ENCODE data around the gene RENBP. TPM values are rescaled to one million over a fixed set of nuclear protein-coding genes. Genes with fewer than 3 reads are reported as not detected.
A peak's percentile ranks its signal among the peaks of the same experiment; 100 is the strongest.

The RENBP gene
- total and polyA plus RNA-seq, 2 of the 13 experiments (the other 11 are each of a cell fraction or from before 2014, with no cell fraction given) = 1.4 to 2.6 TPM

GRCh38 chrX:153969125-153969903 is 24.9 kb upstream of the RENBP start:
- peak overlapping the region; percentile 88 for H3K4me2 ChIP-seq (ENCODE audit: low read depth, low read length)
- peaks cover 3 to 19% of the 10 kb centered on the region in 2 experiments; a peak in 4 of 5 replicates for H3K36me3 ChIP-seq (replicated peaks in 1 of 2; ENCODE audit: control insufficient read depth in 1 of 2, insufficient read depth in 2 of 2, low read length in 2 of 2)
- in situ Hi-C loops (cut with HindIII; ENCODE audit: extremely low pct_ligation_motif_present, low pct_unique_long_range_greater_than_20kb) = no loop called here
- H3K4me3 ChIP-seq (replicated peaks in 1 of 3; ENCODE audit: insufficient read depth in 1 of 3, low read depth in 2 of 3, low read length in 3 of 3) = peak overlapping the region; percentile 50 to 90 (median 89)
- H3K79me2 ChIP-seq (ENCODE audit: insufficient read depth, low read length) = peaks cover 71% of the 10 kb centered on the region
- ATAC-seq (0 out of 3 replicates have a peak, but pooled peaks have one; percentile 3), FAIRE-seq (no peak), DNase-seq (ENCODE audit: low spot score) (no peak)
- H3K9me3 ChIP-seq (ENCODE audit: low read length) = no peaks in the 10 kb centered on the region
- POLR2A ChIA-PET = interaction anchor here (1.3 to 6.3 kb wide), 6 partner anchors 22 to 44 kb away, joined by 4 to 54 read pairs (median 10); no protein-coding TSS in a partner anchor
- H4K20me1 ChIP-seq (ENCODE audit: insufficient read depth, low read length) = peaks cover 45% of the 10 kb centered on the region
- CTCF ChIA-PET (ENCODE audit: low intra/inter-chr PET ratio, low total read pairs) = no interaction called here
- intact Hi-C loops (cut with micrococcal nuclease; ENCODE audit: unreplicated experiment) = no loop called here
- peak overlapping the region; percentile 67 for H3K9ac ChIP-seq (ENCODE audit: insufficient read depth, low read depth, low read length)
- BruUV-seq (replicated peaks) = no TSS peak
- H3K4me1 ChIP-seq (ENCODE audit: insufficient read depth, low read length) = peaks cover 48% of the 10 kb centered on the region
- no peaks in the 10 kb centered on the region; a peak in 1 of 5 replicates for H3K27me3 ChIP-seq (ENCODE audit: control insufficient read depth in 1 of 2, insufficient read depth in 2 of 2, low read length in 2 of 2)
- 0% methylated on average over 1 of the region's 25 CpGs for WGBS (ENCODE audit: low lambda C conversion rate)
- H3K27ac ChIP-seq (ENCODE audit: extremely low read length, insufficient read depth, low read length) = no peak overlapping the region
- H2AFZ ChIP-seq (ENCODE audit: low read length) = no peak overlapping the region
- TF ChIP-seq BORCS8-MEF2B (CRISPR knock-in tag; IDR thresholded peaks at IDR 0.05) = no peak
- peak; percentile 57 for TF ChIP-seq AGO2 (optimal IDR thresholded peaks at IDR 0.05; ENCODE audit: low read depth, low read length)
- no peak for TF ChIP-seq SRSF1 (optimal IDR thresholded peaks at IDR 0.05; ENCODE audit: low read depth, low read length)
- TF ChIP-seq ZNF570 (CRISPR knock-in tag; IDR thresholded peaks at IDR 0.05; ENCODE audit: borderline replicate concordance) = no peak
- TF ChIP-seq TAF15 (IDR thresholded peaks at IDR 0.05; ENCODE audit: low read depth, low read length, poor library complexity, severe bottlenecking) = no peak
- TF ChIP-seq NBN (conservative IDR thresholded peaks at IDR 0.05) = no peak
- TF ChIP-seq ZNF550 (CRISPR knock-in tag; IDR thresholded peaks at IDR 0.05; ENCODE audit: borderline replicate concordance) = no peak
- TF ChIP-seq CEBPG (CRISPR knock-in tag; IDR thresholded peaks at IDR 0.05) = no peak
- no peak for TF ChIP-seq GTF3A (CRISPR knock-in tag; conservative IDR thresholded peaks at IDR 0.05)
- TF ChIP-seq ZNF282 (IDR thresholded peaks at IDR 0.05; ENCODE audit: partially characterized antibody) = no peak
- TF ChIP-seq DZIP1 (CRISPR knock-in tag; IDR thresholded peaks at IDR 0.05) = no peak
- TF ChIP-seq BCL6 (CRISPR knock-in tag; IDR thresholded peaks at IDR 0.05) = no peak
- TF ChIP-seq HMG20A (CRISPR knock-in tag; IDR thresholded peaks at IDR 0.05; ENCODE audit: borderline replicate concordance) = no peak
- no peak for TF ChIP-seq GMEB1 (CRISPR knock-in tag; IDR thresholded peaks at IDR 0.05; ENCODE audit: borderline replicate concordance)
- no peak for TF ChIP-seq ZBTB7A (CRISPR knock-in tag; IDR thresholded peaks at IDR 0.05)
- TF ChIP-seq RAD21 (CRISPR knock-in tag; IDR thresholded peaks at IDR 0.05) = peak; percentile 6; the same call in 1 of the 2 replicates
- TF ChIP-seq HNRNPL (IDR thresholded peaks at IDR 0.05; ENCODE audit: low read depth, low read length) = 0 out of 2 replicates have a peak, but pooled peaks have one; percentile 41
- no peak for TF ChIP-seq JUN (CRISPR knock-in tag; IDR thresholded peaks at IDR 0.05)
- TF ChIP-seq CREB3 (CRISPR knock-in tag; IDR thresholded peaks at IDR 0.05) = no peak

Measured in HepG2 (cell line).